K562 (cell line): ENCODE results near the gene CYB5RL. TPM values are rescaled to one million over a fixed set of nuclear protein-coding genes. Genes with fewer than 3 reads are reported as not detected.
A peak's percentile ranks its signal among the peaks of the same experiment; 100 is the strongest.

Experiments used
- C11orf30 ChIP-seq: fragments of 450-650 bp; IDR thresholded peaks from 2 replicates; pipeline ENCODE4 v1.6.1; 2016; ENCODE audit warnings: low read depth, mild to moderate bottlenecking
- CEBPB ChIP-seq: fragments of 450-650 bp; IDR thresholded peaks from 2 replicates; pipeline ENCODE4 v1.6.1; 2016; ENCODE audit warnings: missing genetic modification characterization, missing compliant biosample characterization
- CXXC5 ChIP-seq: fragments of 250-450 bp; sonication (Bioruptor Pico); IDR thresholded peaks from 2 replicates; pipeline ENCODE4 v1.8.0; 2022; ENCODE audit warnings: inconsistent platforms, mild to moderate bottlenecking, moderate library complexity
- EP300 ChIP-seq: IDR thresholded peaks from 2 replicates; pipeline ENCODE4 v1.6.1; 2012; ENCODE audit warnings: low read length, improper control_type of control experiment
- EWSR1 ChIP-seq: fragments of 450-650 bp; IDR thresholded peaks from 2 replicates; pipeline ENCODE4 v1.6.1; 2018; ENCODE audit warnings: borderline replicate concordance, mild to moderate bottlenecking, low read depth, moderate library complexity; ENCODE audit not compliant: partially characterized antibody
- FOSL1 ChIP-seq: fragments of 200-800 bp; sonication (Bioruptor generic); conservative IDR thresholded peaks from 2 replicates; pipeline ENCODE4 v1.6.1; 2016; ENCODE audit warnings: missing genetic modification characterization, missing compliant biosample characterization
- GABPB1 ChIP-seq: sonication (generic); formaldehyde crosslinking; IDR thresholded peaks from 2 replicates; pipeline ENCODE4 v1.8.0; 2022; ENCODE audit warnings: mild to moderate bottlenecking, missing genetic modification reagents
- KDM1A ChIP-seq, 2 experiments: fragments of 450-650 bp; IDR thresholded peaks; 2 replicates each; pipeline ENCODE4 v1.6.1; 2016; ENCODE audit warnings: mild to moderate bottlenecking in 2 of 2
- KDM2B ChIP-seq: fragments of 250-450 bp; sonication (Bioruptor Pico); IDR thresholded peaks from 2 replicates; pipeline ENCODE4 v1.8.0; 2021; ENCODE audit warnings: mild to moderate bottlenecking, moderate library complexity
- MAFF ChIP-seq: IDR thresholded peaks from 2 replicates; pipeline ENCODE4 v1.6.1; 2012; ENCODE audit warnings: low read length, improper control_type of control experiment
- MCM3 ChIP-seq: fragments of 450-650 bp; IDR thresholded peaks from 2 replicates; pipeline ENCODE4 v1.6.1; 2016
- MEF2D ChIP-seq: conservative IDR thresholded peaks from 2 replicates; pipeline ENCODE4 v1.6.1; 2016; ENCODE audit warnings: low read depth, missing genetic modification characterization, missing compliant biosample characterization
- NUFIP1 ChIP-seq: fragments of 450-650 bp; IDR thresholded peaks from 2 replicates; pipeline ENCODE4 v1.6.1; 2018; ENCODE audit not compliant: partially characterized antibody
- RCOR1 ChIP-seq, 2 experiments: IDR thresholded peaks; 2 replicates each; pipeline ENCODE4 v1.6.1; 2012; ENCODE audit warnings: low read depth in 2 of 2, low read length in 2 of 2, borderline replicate concordance in 1 of 2, improper control_type of control experiment in 1 of 2
- RUNX1 ChIP-seq: sonication (generic); IDR thresholded peaks from 2 replicates; pipeline ENCODE4 v1.6.1; 2016; ENCODE audit warnings: antibody characterized with exemption, low read depth
- TCF7L2 ChIP-seq: fragments of 150-350 bp; IDR thresholded peaks from 2 replicates; pipeline ENCODE4 v1.6.1; 2016; ENCODE audit warnings: low read depth, mild to moderate bottlenecking, low read length, moderate library complexity
- TEAD4 ChIP-seq, 2 experiments: sonication (generic) in 1 of 2; formaldehyde crosslinking in 1 of 2; IDR thresholded peaks; 2 replicates each; pipeline versions ENCODE4 v1.6.1 to v1.8.0; 2012 to 2022; ENCODE audit warnings: borderline replicate concordance in 1 of 2, inconsistent platforms in 1 of 2, low read length in 1 of 2, mild to moderate bottlenecking in 1 of 2, missing genetic modification reagents in 1 of 2
- THRAP3 ChIP-seq: fragments of 450-650 bp; IDR thresholded peaks from 2 replicates; pipeline ENCODE4 v1.6.1; 2016; ENCODE audit warnings: mild to moderate bottlenecking, inconsistent platforms, borderline replicate concordance
- ZFP36 ChIP-seq: fragments of 150-350 bp; IDR thresholded peaks from 2 replicates; pipeline ENCODE4 v1.6.1; 2018; ENCODE audit warnings: low read length, low read depth; ENCODE audit not compliant: partially characterized antibody
- ZNF121 ChIP-seq: sonication (generic); formaldehyde crosslinking; conservative IDR thresholded peaks from 2 replicates; pipeline ENCODE4 v1.8.0; 2022; ENCODE audit warnings: missing genetic modification reagents
- ZNF174 ChIP-seq: fragments of 250-450 bp; sonication (Bioruptor Pico); IDR thresholded peaks from 2 replicates; pipeline ENCODE4 v1.4.0; 2020; ENCODE audit warnings: mild to moderate bottlenecking
- ZNF707 ChIP-seq: fragments of 250-450 bp; sonication (Bioruptor Pico); conservative IDR thresholded peaks from 2 replicates; pipeline ENCODE4 v1.8.0; 2022; ENCODE audit warnings: inconsistent platforms, mild to moderate bottlenecking, moderate library complexity
- polyA plus RNA-seq, 8 experiments: library from polyadenylated mRNA; depleted of rRNA in 4 of 8; stranded (reverse) in 5 of 8; unstranded in 3 of 8; fragments of >200 nt; fragmentation: Nextera tagmentation in 2 of 8; fragmentation: Illumina TruSeq in 1 of 8; extraction: Ambion mirVana in 2 of 8; extraction: Trizol in 1 of 8; gene quantifications; 2 replicates each; pipeline versions ENCODE4 v1.2.1 to v1.2.3, GENCODE V29; 2011 to 2014; ENCODE audit warnings: inconsistent platforms in 1 of 8, missing spikeins in 1 of 8
- total RNA-seq, 7 experiments: library from RNA; depleted of rRNA in 6 of 7; stranded (reverse); fragments of >200 nt in 6 of 7; fragmentation: Illumina TruSeq in 2 of 7; extraction: Trizol in 2 of 7; gene quantifications; 2 replicates each; pipeline versions ENCODE4 v1.2.1 to v1.2.3, GENCODE V29; 2011 to 2021; ENCODE audit warnings: low replicate concordance in 1 of 7
- TF ChIP-seq, protein P1 (sequence below): fragments of 450-650 bp; formaldehyde crosslinking; IDR thresholded peaks from 2 replicates; pipeline ENCODE4 v1.4.0; 2022; ENCODE audit warnings: missing genetic modification characterization
- TF ChIP-seq, protein P2 (sequence below): fragments of 250-450 bp; sonication (Bioruptor Pico); IDR thresholded peaks from 2 replicates; pipeline ENCODE4 v1.5.1; 2021; ENCODE audit warnings: mild to moderate bottlenecking
- TF ChIP-seq, protein P3 (sequence below): IDR thresholded peaks from 3 replicates; pipeline ENCODE4 v1.6.1; 2011; ENCODE audit warnings: borderline replicate concordance, mild to moderate bottlenecking; ENCODE audit not compliant: insufficient read length, insufficient read depth

CYB5RL gene
- total and polyA plus RNA-seq, 9 of the 15 experiments (the other 6 are each of a cell fraction or from before 2014, with no cell fraction given): 7.9 to 18.0 (median 11.2) TPM

DNA sequence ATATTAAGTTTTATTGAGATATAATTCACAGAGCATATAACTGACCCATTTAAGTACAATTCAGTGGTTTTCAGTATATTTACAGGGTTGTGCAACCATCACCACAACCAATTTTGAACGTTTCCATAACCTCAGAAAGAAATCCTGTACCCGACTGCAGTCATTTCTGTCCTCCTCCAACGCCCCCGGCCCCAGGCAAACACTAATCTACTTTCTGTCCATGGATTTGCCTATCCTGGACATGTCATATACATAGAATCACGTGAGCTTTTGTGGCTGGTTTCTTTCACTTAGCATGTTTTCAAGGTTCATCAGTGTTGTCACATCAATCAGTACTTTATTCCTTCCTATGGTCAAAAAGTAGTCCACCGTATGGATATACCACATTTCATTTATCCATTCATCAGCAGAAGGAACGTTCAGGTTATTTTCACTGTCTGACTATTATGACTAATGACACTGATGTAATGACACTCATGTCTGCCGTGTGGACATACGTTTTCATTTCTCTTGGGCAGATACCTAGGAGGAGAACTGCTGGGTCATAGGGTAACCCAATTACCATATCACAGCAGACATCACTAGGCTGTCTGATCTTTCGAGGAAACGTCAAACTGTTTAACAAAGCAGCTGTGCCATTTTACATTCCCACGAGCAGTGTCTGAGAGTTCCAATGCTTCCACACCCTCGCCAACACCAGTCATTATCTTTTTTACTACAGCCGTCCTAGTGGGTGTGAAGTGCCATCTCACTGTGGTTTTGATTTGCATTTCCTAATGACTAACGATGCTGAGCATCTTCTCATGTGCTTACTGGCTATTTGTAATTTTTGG, 30.9 kb upstream of the CYB5RL start (continued):
- TF ChIP-seq TCF7L2 (no peak), MAFF (peak; percentile 47; the same call in 1 of the 2 replicates), CEBPB (tag) (peak; percentile 31), KDM1A (IDR thresholded peaks at IDR 0.05) (peak; percentile 75 to 79), CXXC5 (CRISPR knock-in tag) (no peak), C11orf30 (peak; percentile 51; the same call in 1 of the 2 replicates), RUNX1 (no peak), RCOR1 (IDR thresholded peaks at IDR 0.05; ENCODE audit: borderline replicate concordance in 1 of 2, low read depth in 2 of 2, low read length in 2 of 2) (peak in 1 of 2 experiments; percentile 67; a peak in 1 of 4 replicates), EP300 (no peak), MEF2D (no peak), NUFIP1 (no peak), ZNF121 (CRISPR knock-in tag) (no peak), KDM2B (CRISPR knock-in tag) (no peak), ZFP36 (peak; percentile 45), TEAD4 (IDR thresholded peaks at IDR 0.05; ENCODE audit: low read length) (peak; percentile 56; the same call in 1 of the 2 replicates), TEAD4 (CRISPR knock-in tag; IDR thresholded peaks at IDR 0.05; ENCODE audit: borderline replicate concordance) (no peak), EWSR1 (no peak), ZNF707 (CRISPR knock-in tag) (no peak), FOSL1 (tag) (peak; percentile 79), MCM3 (no peak), THRAP3 (no peak), GABPB1 (CRISPR knock-in tag) (0 out of 2 replicates have a peak, but pooled peaks have one; percentile 50), ZNF174 (CRISPR knock-in tag) (no peak)
- TF ChIP-seq, protein P1, sequence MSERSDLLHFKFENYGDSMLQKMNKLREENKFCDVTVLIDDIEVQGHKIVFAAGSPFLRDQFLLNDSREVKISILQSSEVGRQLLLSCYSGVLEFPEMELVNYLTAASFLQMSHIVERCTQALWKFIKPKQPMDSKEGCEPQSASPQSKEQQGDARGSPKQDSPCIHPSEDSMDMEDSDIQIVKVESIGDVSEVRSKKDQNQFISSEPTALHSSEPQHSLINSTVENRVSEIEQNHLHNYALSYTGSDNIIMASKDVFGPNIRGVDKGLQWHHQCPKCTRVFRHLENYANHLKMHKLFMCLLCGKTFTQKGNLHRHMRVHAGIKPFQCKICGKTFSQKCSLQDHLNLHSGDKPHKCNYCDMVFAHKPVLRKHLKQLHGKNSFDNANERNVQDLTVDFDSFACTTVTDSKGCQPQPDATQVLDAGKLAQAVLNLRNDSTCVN (CRISPR knock-in tag): no peak
- TF ChIP-seq, protein P2, sequence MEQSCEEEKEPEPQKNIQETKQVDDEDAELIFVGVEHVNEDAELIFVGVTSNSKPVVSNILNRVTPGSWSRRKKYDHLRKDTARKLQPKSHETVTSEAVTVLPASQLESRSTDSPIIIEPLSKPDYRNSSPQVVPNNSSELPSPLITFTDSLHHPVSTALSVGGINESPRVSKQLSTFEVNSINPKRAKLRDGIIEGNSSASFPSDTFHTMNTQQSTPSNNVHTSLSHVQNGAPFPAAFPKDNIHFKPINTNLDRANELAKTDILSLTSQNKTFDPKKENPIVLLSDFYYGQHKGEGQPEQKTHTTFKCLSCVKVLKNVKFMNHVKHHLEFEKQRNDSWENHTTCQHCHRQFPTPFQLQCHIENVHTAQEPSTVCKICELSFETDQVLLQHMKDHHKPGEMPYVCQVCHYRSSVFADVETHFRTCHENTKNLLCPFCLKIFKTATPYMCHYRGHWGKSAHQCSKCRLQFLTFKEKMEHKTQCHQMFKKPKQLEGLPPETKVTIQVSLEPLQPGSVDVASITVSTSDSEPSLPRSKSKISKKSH (CRISPR knock-in tag): no peak
- TF ChIP-seq, protein P3, sequence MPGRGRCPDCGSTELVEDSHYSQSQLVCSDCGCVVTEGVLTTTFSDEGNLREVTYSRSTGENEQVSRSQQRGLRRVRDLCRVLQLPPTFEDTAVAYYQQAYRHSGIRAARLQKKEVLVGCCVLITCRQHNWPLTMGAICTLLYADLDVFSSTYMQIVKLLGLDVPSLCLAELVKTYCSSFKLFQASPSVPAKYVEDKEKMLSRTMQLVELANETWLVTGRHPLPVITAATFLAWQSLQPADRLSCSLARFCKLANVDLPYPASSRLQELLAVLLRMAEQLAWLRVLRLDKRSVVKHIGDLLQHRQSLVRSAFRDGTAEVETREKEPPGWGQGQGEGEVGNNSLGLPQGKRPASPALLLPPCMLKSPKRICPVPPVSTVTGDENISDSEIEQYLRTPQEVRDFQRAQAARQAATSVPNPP: no peak
